PFSK-1 (cell line): ENCODE results near the gene NR6A1.

Source experiments
- FOXP2 ChIP-seq: optimal IDR thresholded peaks from 2 replicates; pipeline ENCODE3; 2011; ENCODE audit warnings: borderline replicate concordance, control low read depth, inconsistent platforms; ENCODE audit not compliant: insufficient read depth; ENCODE audit errors: extremely low read length, extremely low read depth
- POLR2AphosphoS5 ChIP-seq: IDR thresholded peaks from 2 replicates; pipeline ENCODE4 v1.6.1; 2012; ENCODE audit warnings: low read depth, mild to moderate bottlenecking, control low read depth, low read length, moderate library complexity
- SIN3A ChIP-seq: IDR thresholded peaks from 2 replicates; pipeline ENCODE4 v1.6.1; 2012; ENCODE audit warnings: mild to moderate bottlenecking, low read length, moderate library complexity, borderline replicate concordance; ENCODE audit not compliant: insufficient read depth
- TAF1 ChIP-seq: IDR thresholded peaks from 2 replicates; pipeline ENCODE4 v1.6.1; 2012; ENCODE audit warnings: low read length, control low read depth, borderline replicate concordance; ENCODE audit not compliant: insufficient read depth
- TF ChIP-seq, protein P1 (sequence below), 2 experiments: IDR thresholded peaks; 2 replicates each; pipeline versions ENCODE4 v1.6.1 to v1.8.0; 2011 to 2012; ENCODE audit warnings: low read depth in 2 of 2, low read length in 2 of 2, control low read depth in 1 of 2, inconsistent platforms in 1 of 2, mild to moderate bottlenecking in 1 of 2, moderate library complexity in 1 of 2; ENCODE audit not compliant: insufficient read depth in 1 of 2

The NR6A1 gene

DNA sequence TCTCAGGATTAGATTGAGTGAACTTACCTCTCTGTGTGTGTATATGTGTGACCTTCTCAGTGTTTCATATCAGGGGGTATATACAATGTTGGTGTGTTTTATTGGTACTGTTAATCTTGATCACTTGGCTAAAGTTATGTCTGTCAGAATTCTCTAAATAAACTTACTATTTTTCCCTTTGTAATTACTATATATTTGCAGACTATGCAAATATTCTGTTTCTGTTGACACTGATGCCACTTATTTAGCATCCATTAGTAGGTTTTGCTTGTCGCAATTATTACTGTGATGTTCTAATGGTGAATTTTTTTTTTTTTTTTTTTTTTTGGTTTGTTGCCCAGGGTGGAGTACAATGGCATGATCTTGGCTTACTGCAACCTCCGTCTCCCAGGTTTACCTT is 221.0 kb downstream of the NR6A1 start:
- TF ChIP-seq, protein P1, sequence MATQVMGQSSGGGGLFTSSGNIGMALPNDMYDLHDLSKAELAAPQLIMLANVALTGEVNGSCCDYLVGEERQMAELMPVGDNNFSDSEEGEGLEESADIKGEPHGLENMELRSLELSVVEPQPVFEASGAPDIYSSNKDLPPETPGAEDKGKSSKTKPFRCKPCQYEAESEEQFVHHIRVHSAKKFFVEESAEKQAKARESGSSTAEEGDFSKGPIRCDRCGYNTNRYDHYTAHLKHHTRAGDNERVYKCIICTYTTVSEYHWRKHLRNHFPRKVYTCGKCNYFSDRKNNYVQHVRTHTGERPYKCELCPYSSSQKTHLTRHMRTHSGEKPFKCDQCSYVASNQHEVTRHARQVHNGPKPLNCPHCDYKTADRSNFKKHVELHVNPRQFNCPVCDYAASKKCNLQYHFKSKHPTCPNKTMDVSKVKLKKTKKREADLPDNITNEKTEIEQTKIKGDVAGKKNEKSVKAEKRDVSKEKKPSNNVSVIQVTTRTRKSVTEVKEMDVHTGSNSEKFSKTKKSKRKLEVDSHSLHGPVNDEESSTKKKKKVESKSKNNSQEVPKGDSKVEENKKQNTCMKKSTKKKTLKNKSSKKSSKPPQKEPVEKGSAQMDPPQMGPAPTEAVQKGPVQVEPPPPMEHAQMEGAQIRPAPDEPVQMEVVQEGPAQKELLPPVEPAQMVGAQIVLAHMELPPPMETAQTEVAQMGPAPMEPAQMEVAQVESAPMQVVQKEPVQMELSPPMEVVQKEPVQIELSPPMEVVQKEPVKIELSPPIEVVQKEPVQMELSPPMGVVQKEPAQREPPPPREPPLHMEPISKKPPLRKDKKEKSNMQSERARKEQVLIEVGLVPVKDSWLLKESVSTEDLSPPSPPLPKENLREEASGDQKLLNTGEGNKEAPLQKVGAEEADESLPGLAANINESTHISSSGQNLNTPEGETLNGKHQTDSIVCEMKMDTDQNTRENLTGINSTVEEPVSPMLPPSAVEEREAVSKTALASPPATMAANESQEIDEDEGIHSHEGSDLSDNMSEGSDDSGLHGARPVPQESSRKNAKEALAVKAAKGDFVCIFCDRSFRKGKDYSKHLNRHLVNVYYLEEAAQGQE (IDR thresholded peaks at IDR 0.05; ENCODE audit: insufficient read depth in 1 of 2, low read depth in 2 of 2, low read length in 2 of 2) = no peak
- TF ChIP-seq SIN3A (no peak), TAF1 (no peak), POLR2AphosphoS5 (no peak), FOXP2 (no peak)

DNA sequence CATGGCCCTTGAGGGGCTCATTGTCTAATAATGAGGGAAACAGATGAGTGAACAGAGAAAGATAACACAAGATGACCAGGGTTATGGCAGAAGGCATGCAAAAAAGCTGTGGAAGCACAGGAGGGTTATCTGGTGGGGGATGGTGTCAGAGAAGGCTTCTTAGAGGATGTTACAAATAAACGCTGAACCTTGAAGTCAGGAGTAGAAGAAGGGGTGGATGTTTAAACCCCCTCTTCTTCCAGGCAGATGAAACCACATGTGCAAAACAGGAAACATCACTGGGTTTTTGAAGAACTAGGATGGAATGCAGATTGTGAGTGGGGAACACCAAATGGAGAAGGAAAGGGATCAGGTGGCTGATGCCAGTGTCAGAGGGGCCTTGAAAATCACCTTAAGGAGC is 222.1 kb downstream of the NR6A1 start:
- no peak for TF ChIP-seq FOXP2
- TF ChIP-seq POLR2AphosphoS5 = no peak
- TF ChIP-seq TAF1 = no peak
- TF ChIP-seq, protein P1 (IDR thresholded peaks at IDR 0.05; ENCODE audit: insufficient read depth in 1 of 2, low read depth in 2 of 2, low read length in 2 of 2) = no peak
- no peak for TF ChIP-seq SIN3A

DNA sequence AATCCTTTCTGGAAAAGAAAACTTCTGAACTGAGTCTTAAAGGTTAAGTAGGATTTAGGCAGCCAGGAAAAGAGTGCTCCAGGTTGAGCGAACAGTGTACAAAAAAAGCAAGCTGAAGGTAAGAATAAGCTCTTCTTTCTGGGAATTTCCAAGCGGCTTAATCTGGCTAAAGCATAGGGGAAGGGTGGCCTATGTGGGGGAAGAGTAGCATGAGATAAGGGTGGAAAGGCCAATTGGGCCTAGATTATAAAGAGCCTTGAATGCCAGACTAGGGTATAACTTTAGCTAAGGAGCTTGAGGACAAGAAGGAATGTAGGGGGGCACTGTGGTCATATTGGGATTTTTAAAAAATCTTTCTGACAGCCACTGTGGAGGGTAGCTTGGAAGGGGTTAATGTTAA is 226.6 kb downstream of the NR6A1 start:
- TF ChIP-seq FOXP2 = no peak
- TF ChIP-seq POLR2AphosphoS5 = no peak
- TF ChIP-seq, protein P1 (IDR thresholded peaks at IDR 0.05; ENCODE audit: insufficient read depth in 1 of 2, low read depth in 2 of 2, low read length in 2 of 2) = no peak
- no peak for TF ChIP-seq SIN3A
- no peak for TF ChIP-seq TAF1

DNA sequence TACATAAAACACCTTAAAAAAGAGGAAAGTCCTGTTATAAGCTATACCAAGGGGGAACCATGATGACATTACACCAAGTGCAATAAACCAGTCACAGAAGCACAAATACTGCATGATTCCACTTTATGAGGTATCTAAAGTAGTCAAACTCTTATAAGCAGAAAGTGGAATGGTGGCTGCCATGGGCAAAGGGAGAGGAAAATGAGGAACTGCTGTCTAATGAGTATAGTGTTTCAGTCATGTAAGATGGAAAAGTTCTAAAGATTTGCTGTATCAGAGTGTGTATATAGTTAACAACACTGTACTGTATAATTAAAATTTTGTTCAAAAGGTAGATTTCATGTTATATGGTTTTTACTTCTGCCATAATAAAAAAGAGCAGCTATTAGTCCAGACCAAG is 229.3 kb downstream of the NR6A1 start:
- TF ChIP-seq, protein P1 (IDR thresholded peaks at IDR 0.05; ENCODE audit: insufficient read depth in 1 of 2, low read depth in 2 of 2, low read length in 2 of 2) = no peak
- TF ChIP-seq SIN3A (no peak), TAF1 (no peak)

DNA sequence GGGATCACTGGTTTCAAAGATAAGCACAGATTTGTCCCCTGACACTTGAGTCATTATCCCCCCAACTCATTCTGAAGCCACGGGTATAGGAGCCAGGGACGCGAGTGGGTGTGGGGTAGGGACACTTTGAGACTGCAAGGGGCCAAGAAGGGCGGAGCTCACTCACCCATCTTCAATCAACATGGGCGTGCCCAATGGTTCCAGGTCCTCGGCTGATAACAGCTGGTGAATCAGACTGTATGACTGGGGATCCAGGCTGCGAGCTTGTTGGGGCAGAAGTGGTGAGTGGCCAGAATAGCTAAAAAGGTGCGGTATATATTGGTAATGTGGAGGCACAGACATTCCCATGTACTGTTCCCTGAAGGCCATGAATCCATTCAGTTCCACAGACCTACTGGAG is 233.2 kb downstream of the NR6A1 start:
- TF ChIP-seq POLR2AphosphoS5 (no peak), TAF1 (no peak), SIN3A (no peak), FOXP2 (no peak)
- TF ChIP-seq, protein P1 (IDR thresholded peaks at IDR 0.05; ENCODE audit: insufficient read depth in 1 of 2, low read depth in 2 of 2, low read length in 2 of 2) = no peak
